CD8-positive, alpha-beta memory T cell (primary cell): ENCODE results near the gene IRF1. TPM values are rescaled to one million over a fixed set of nuclear protein-coding genes. Genes with fewer than 3 reads are reported as not detected.

Source experiments
- polyA plus RNA-seq: library from polyadenylated mRNA; unstranded; fragments of 300-500 nt; fragmentation: Illumina TruSeq; gene quantifications from one replicate; pipeline ENCODE4 v1.2.3, GENCODE V29; 2021
- total RNA-seq, 2 experiments: library from RNA; stranded (reverse); gene quantifications; one replicate each; pipeline ENCODE4 v1.2.3, GENCODE V29; 2021

The IRF1 gene
- total and polyA plus RNA-seq, 3 experiments from 2014 or later: 115 to 204 (median 121) TPM

Other genes with a start within 250 kb of the IRF1 start
- 1 to 10 TPM in 1 of 2 experiments, under 1 TPM in 1; 0.39 to 1.4 TPM for gene PDLIM4, start 233.1 kb downstream of the IRF1 start, total RNA-seq
- not detected for gene PDLIM4, start 233.1 kb downstream of the IRF1 start, polyA plus RNA-seq
- gene SLC22A4, start 196.4 kb downstream of the IRF1 start, total RNA-seq: 1 to 10 TPM; 2.6 to 2.9 TPM
- gene SLC22A4, start 196.4 kb downstream of the IRF1 start, polyA plus RNA-seq: 0.15 TPM
- 1 to 10 TPM; 5.2 to 5.9 TPM for gene SLC22A5, start 121.1 kb downstream of the IRF1 start, total RNA-seq
- gene SLC22A5, start 121.1 kb downstream of the IRF1 start, polyA plus RNA-seq: 2.5 TPM
- gene IL5, start 52.7 kb upstream of the IRF1 start, total RNA-seq: 10 to 100 TPM; 83.0 to 84.3 TPM
- gene IL5, start 52.7 kb upstream of the IRF1 start, polyA plus RNA-seq: not detected
- gene RAD50, start 66.2 kb upstream of the IRF1 start, total RNA-seq: 10 to 100 TPM; 45.2 to 48.3 TPM
- 34.6 TPM for gene RAD50, start 66.2 kb upstream of the IRF1 start, polyA plus RNA-seq
- gene IL13, start 167.4 kb upstream of the IRF1 start, total RNA-seq: 10 to 100 TPM; 65.3 to 69.0 TPM
- gene IL13, start 167.4 kb upstream of the IRF1 start, polyA plus RNA-seq: not detected
- 1 to 10 TPM; 6.4 to 6.8 TPM for gene IL4, start 183.2 kb upstream of the IRF1 start, total RNA-seq
- not detected for gene IL4, start 183.2 kb upstream of the IRF1 start, polyA plus RNA-seq
- 10 to 100 TPM; 21.1 to 23.3 TPM for gene KIF3A, start 246.8 kb upstream of the IRF1 start, total RNA-seq
- gene KIF3A, start 246.8 kb upstream of the IRF1 start, polyA plus RNA-seq: 15.9 TPM